Upper lobe of left lung (tissue), 4 donors: ENCODE results near the gene TRIM29.

Source experiments
- CTCF ChIP-seq, 6 experiments: fragments of 450-650 bp in 4 of 6; fragments of 200-600 bp in 2 of 6; sonication (generic) in 2 of 6; IDR thresholded peaks; one replicate each; pipeline ENCODE4 v1.5.1; 2016 to 2019; ENCODE audit warnings: antibody characterized with exemption in 6 of 6
- EP300 ChIP-seq, 4 donors: sonication (generic); formaldehyde crosslinking; IDR thresholded peaks; one replicate each; pipeline ENCODE4 v1.5.1; 2017; ENCODE audit warnings: antibody characterized with exemption in 4 of 4, control low read depth in 2 of 4
- POLR2A ChIP-seq, 4 donors: fragments of 450-650 bp; IDR thresholded peaks; one replicate each; pipeline ENCODE4 v1.5.1; 2016 to 2017; ENCODE audit warnings: antibody characterized with exemption in 4 of 4, mild to moderate bottlenecking in 2 of 4
- POLR2AphosphoS5 ChIP-seq, 2 donors: sonication (generic); formaldehyde crosslinking; IDR thresholded peaks; one replicate each; pipeline ENCODE4 v1.5.1; 2017; ENCODE audit warnings: antibody characterized with exemption in 2 of 2

GRCh38 chr11:120125024-120125423 is 12.9 kb downstream of the TRIM29 start:
- TF ChIP-seq CTCF (IDR thresholded peaks at IDR 0.05) (no peak), POLR2AphosphoS5 (IDR thresholded peaks at IDR 0.05) (no peak), EP300 (IDR thresholded peaks at IDR 0.05) (no peak), POLR2A (IDR thresholded peaks at IDR 0.05) (no peak)
